Jurkat, Clone E6-1 (cell line): ENCODE measurements around the gene SLCO2A1.

ENCODE experiments used
- DNase-seq: peaks from one replicate; pipeline ENCODE4 v3.0.0-alpha.2; 2011; ENCODE audit warnings: low read depth, low spot score
- H3K4me3 ChIP-seq: 2 replicates; pipeline ENCODE4 v1.5.1; 2011; ENCODE audit warnings: mild to moderate bottlenecking, low read length, control low read depth, moderate library complexity

Gene SLCO2A1

GRCh38 chr3:133881492-133881891 is 148.2 kb downstream of the SLCO2A1 start:
- no peak for DNase-seq
- no peak overlapping the region for H3K4me3 ChIP-seq

DNA sequence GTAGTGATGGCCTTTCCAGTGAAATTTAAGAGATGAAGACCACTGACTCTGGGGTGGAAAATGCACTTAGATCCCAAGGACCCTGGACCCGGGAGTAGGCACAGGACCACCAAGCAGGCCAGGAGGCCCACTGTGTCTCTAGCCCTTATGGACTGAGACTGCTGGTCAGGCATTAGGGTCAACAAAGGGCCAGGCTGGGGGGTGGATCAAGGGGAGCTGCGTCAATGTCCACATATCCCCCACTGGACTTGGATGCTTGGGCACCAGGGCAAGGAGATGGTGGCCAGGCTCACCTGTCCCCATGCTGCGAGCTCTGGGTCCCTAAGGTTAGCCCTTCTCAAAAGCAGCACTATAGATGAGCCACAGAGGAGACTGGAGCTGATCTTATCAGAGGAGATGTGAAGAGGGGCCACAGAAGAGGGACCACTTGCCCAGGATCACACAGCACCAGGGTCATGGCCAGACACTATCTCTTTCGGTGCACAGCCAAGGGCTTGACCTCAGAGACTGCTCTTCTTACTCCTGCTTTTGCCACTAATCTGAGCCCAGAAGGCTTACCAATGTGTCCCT is 148.8 kb downstream of the SLCO2A1 start:
- H3K4me3 ChIP-seq, result no peak overlapping the region

DNA sequence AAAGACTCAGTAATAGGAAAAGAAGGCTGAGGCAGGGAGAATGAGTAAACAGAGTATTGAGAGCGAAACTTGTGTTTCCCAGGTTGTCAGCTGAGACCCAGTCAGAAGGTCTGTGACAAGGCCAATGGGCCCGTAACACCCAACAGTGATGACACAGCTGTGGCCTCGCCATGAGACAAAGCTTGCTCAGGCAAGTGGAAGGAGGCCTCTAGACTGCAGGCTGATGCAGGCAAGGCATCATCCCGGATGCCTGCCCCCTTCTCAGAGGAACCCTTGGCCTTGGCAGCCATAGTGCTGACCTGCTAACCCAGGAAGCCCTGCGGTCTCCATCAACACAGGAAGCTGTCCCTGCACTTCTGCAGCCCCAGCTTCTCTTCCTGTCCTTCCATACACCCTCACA is 149.4 kb downstream of the SLCO2A1 start:
- H3K4me3 ChIP-seq, result no peak overlapping the region
- no peak for DNase-seq

More for the DNA sequence above, 148.8 kb downstream of the SLCO2A1 start:
- DNase-seq, result no peak

DNA sequence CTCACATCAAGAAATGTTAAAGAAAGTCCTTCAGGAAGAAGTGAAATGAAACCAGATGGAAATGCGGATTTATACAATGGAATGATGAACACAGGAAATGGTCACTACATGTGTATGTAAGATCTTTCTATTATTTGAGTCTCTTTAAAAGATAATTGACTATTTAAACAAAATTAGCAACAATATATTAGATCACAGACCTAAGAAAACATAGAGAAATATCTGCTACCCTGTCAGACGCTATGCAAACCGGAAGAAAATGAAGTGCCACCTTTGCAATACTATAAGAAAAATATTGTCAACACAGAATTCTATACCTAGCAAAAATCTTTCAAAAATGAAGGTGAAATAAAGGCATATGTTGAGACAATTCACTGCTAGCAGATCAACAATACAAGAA is 151.2 kb downstream of the SLCO2A1 start:
- no peak overlapping the region for H3K4me3 ChIP-seq
- no peak for DNase-seq
